B cell (primary cell): ENCODE data around the gene PGS1. TPM values are rescaled to one million over a fixed set of nuclear protein-coding genes. Genes with fewer than 3 reads are reported as not detected.
A peak's percentile ranks its signal among the peaks of the same experiment; 100 is the strongest.

Experiments
- ATAC-seq: fragments of 200-7000 bp; cut with Tn5 transposase; one replicate; pipeline ENCODE4 v1.10.0; 2021; ENCODE audit warnings: low read depth, mild to moderate bottlenecking, moderate number of reproducible peaks, moderate library complexity
- CTCF ChIA-PET: fragments of 350-600 bp; sonication (Branson Sonifier 250); formaldehyde crosslinking; loops from one replicate; lab custom pipeline; 2021; ENCODE audit warnings: antibody characterized with exemption, inconsistent platforms; lab: Charles Lee
- POLR2A ChIA-PET: fragments of 350-600 bp; sonication (Branson Sonifier 250); formaldehyde crosslinking; loops from one replicate; lab custom pipeline; 2021; ENCODE audit warnings: antibody characterized with exemption; lab: Charles Lee
- DNase-seq: peaks from one replicate; pipeline ENCODE4 v3.0.0; 2013
- H2AFZ ChIP-seq: 2 replicates; pipeline ENCODE4 v1.6.1; 2012; ENCODE audit warnings: mild to moderate bottlenecking, low read depth, low read length; ENCODE audit not compliant: insufficient read depth, poor library complexity, severe bottlenecking
- H3K27ac ChIP-seq, 2 donors: 1 replicate in 1 of 2; 2 replicates in 1 of 2; pipeline ENCODE4 v1.5.1; 2012 to 2013; ENCODE audit warnings: low read length in 2 of 2, mild to moderate bottlenecking in 2 of 2, moderate library complexity in 1 of 2
- H3K27me3 ChIP-seq, 4 experiments: fragments of 200-600 bp in 1 of 4; sonication (generic) in 1 of 4; replicated peaks in 1 of 4; 1 replicate in 2 of 4; 2 replicates in 2 of 4; pipeline versions ENCODE4 v1.6.1 to v1.7.0; 2013 to 2016; ENCODE audit warnings: low read length in 3 of 4, mild to moderate bottlenecking in 2 of 4, mixed read lengths in 1 of 4, moderate library complexity in 1 of 4; ENCODE audit not compliant: insufficient read depth in 4 of 4, control insufficient read depth in 3 of 4; ENCODE audit errors: control extremely low read depth in 1 of 4
- H3K36me3 ChIP-seq, 2 experiments: replicated peaks in 1 of 2; 1 replicate in 1 of 2; 2 replicates in 1 of 2; pipeline versions ENCODE4 v1.6.1 to v1.7.1; 2013; ENCODE audit warnings: low read length in 1 of 2; ENCODE audit not compliant: insufficient read depth in 2 of 2, control insufficient read depth in 1 of 2; ENCODE audit errors: control extremely low read depth in 1 of 2, extremely low read depth in 1 of 2
- H3K4me1 ChIP-seq, 2 donors: fragments of 200-600 bp in 1 of 2; sonication (generic) in 1 of 2; 1 replicate in 1 of 2; 2 replicates in 1 of 2; pipeline versions ENCODE4 v1.5.1 to v1.6.1; 2013 to 2017; ENCODE audit warnings: low read length in 2 of 2; ENCODE audit not compliant: control insufficient read depth in 2 of 2, insufficient read depth in 2 of 2
- H3K4me2 ChIP-seq: replicated peaks from 2 replicates; pipeline ENCODE3; 2012; ENCODE audit warnings: mild to moderate bottlenecking, low read depth, low read length; ENCODE audit not compliant: poor library complexity, severe bottlenecking
- H3K4me3 ChIP-seq, 5 experiments: fragments of 200-600 bp in 1 of 5; sonication (generic) in 1 of 5; 1 replicate in 3 of 5; 2 replicates in 2 of 5; pipeline versions ENCODE4 v1.5.1 to v1.7.0; 2011 to 2016; ENCODE audit warnings: low read length in 4 of 5, mild to moderate bottlenecking in 4 of 5, low read depth in 2 of 5, control low read depth in 1 of 5, moderate library complexity in 1 of 5; ENCODE audit not compliant: insufficient read depth in 1 of 5; ENCODE audit errors: control extremely low read depth in 1 of 5, extremely low read depth in 1 of 5
- H3K79me2 ChIP-seq: fragments of 200-600 bp; sonication (generic); one replicate; pipeline ENCODE4 v1.6.0; 2016; ENCODE audit warnings: low read length; ENCODE audit not compliant: control insufficient read depth, insufficient read depth
- H3K9ac ChIP-seq: fragments of 200-600 bp; sonication (generic); 2 replicates; pipeline ENCODE4 v1.6.1; 2017; ENCODE audit warnings: mild to moderate bottlenecking, low read length, moderate library complexity
- H3K9me3 ChIP-seq, 3 donors: one replicate each; pipeline versions ENCODE4 v1.6.1 to v1.7.1; 2013; ENCODE audit warnings: low read length in 2 of 3; ENCODE audit not compliant: control insufficient read depth in 2 of 3, insufficient read depth in 1 of 3; ENCODE audit errors: control extremely low read depth in 1 of 3
- H4K20me1 ChIP-seq: 2 replicates; pipeline ENCODE4 v1.6.0; 2012; ENCODE audit warnings: mild to moderate bottlenecking, low read length; ENCODE audit not compliant: insufficient read depth, control insufficient read depth, poor library complexity, severe bottlenecking
- H3K27ac Mint-ChIP-seq: one replicate; pipeline ENCODE4 v1.8.0; 2021; ENCODE audit warnings: mixed read lengths
- H3K27me3 Mint-ChIP-seq: one replicate; pipeline ENCODE4 v1.8.0; 2021; ENCODE audit warnings: mixed read lengths
- H3K4me1 Mint-ChIP-seq: one replicate; pipeline ENCODE4 v1.8.0; 2021; ENCODE audit warnings: mixed read lengths
- H3K4me3 Mint-ChIP-seq: one replicate; pipeline ENCODE4 v1.8.0; 2021; ENCODE audit warnings: mixed read lengths
- H3K9me3 Mint-ChIP-seq: one replicate; pipeline ENCODE4 v1.8.0; 2022; ENCODE audit warnings: mixed read lengths; ENCODE audit not compliant: insufficient read depth
- CTCF ChIP-seq: fragments of 200-600 bp; IDR thresholded peaks from one replicate; pipeline ENCODE4 v1.8.0; 2022; ENCODE audit warnings: antibody characterized with exemption, mild to moderate bottlenecking
- EZH2 ChIP-seq: IDR thresholded peaks from 2 replicates; pipeline ENCODE4 v1.6.1; 2012; ENCODE audit warnings: borderline replicate concordance, low read depth, mild to moderate bottlenecking, moderate library complexity, low read length; ENCODE audit not compliant: insufficient read depth, poor library complexity, severe bottlenecking
- WGBS: methylation state at CpG from one replicate; pipeline ENCODE4 v1.1.5; 2013; ENCODE audit warnings: missing lambda C conversion rate; ENCODE audit not compliant: insufficient coverage; 5-methylcytosine and 5-hydroxymethylcytosine counted together
- intact Hi-C: fragments of 100-400 bp; cut with micrococcal nuclease; formaldehyde crosslinking; loops from one replicate; pipeline ENCODE4 v1.10.0; 2022
- polyA plus RNA-seq: library from polyadenylated mRNA; depleted of rRNA; stranded (reverse); fragments of >200 nt; gene quantifications from 2 replicates; pipeline ENCODE4 v1.2.3, GENCODE V29; 2012
- total RNA-seq, 2 donors: library from RNA; stranded (reverse); fragments of 120-200 nt in 1 of 2; gene quantifications; 1 replicate in 1 of 2; 2 replicates in 1 of 2; pipeline versions ENCODE4 v1.2.3 to v1.2.4, GENCODE V29; 2013 to 2022

The PGS1 gene
- total and polyA plus RNA-seq, 2 donors (not counting 1 experiment from before 2014, with no cell fraction given): 85.1 to 88.3 TPM

- Histone ChIP-seq H3K9me3 (no peaks in the 10 kb centered on the region), H3K4me1 (peaks cover 46 to 66% of the 10 kb centered on the region in 2 donors), H3K4me3 (peak overlapping the region in 2 of 5 experiments; percentile 13 to 61), H3K36me3 (peaks cover 0 to 4% of the 10 kb centered on the region in 2 experiments), H3K79me2 (no peaks in the 10 kb centered on the region), H2AFZ (no peak overlapping the region), H3K27ac (no peak overlapping the region), H3K27me3 (peaks cover 0 to 29% (median 4%) of the 10 kb centered on the region in 4 experiments), H3K9ac (no peak overlapping the region), H3K4me2 (peak overlapping the region; percentile 98), H4K20me1 (peaks cover 13% of the 10 kb centered on the region)
- H3K4me3 Mint-ChIP-seq: peak overlapping the region; percentile 83
- ChIA-PET POLR2A (interaction anchor here (0.9 to 1.4 kb wide), 3 partner anchors 14 to 103 kb away, joined by 3 to 6 read pairs (median 5); no protein-coding TSS in a partner anchor), CTCF (interaction anchor here (1.0 to 9.1 kb wide), 5 partner anchors 10 to 273 kb away, joined by 3 to 171 read pairs (median 7); no protein-coding TSS in a partner anchor)
- peak overlapping the region; percentile 74 for H3K27ac Mint-ChIP-seq
- peaks cover 4% of the 10 kb centered on the region for H3K27me3 Mint-ChIP-seq
- WGBS: 89% methylated on average over 14 of the region's 25 CpGs
- DNase-seq (no peak), ATAC-seq (no peak)
- intact Hi-C loops: no loop called here
- H3K9me3 Mint-ChIP-seq: no peaks in the 10 kb centered on the region
- TF ChIP-seq EZH2 (no peak), CTCF (no peak)
- H3K4me1 Mint-ChIP-seq: peaks cover 55% of the 10 kb centered on the region
Measured at GRCh38 chr17:78357672-78358537, 20.5 kb upstream of the PGS1 start.
